HG02678 (cell line): Measurements from ENCODE around the gene RAB12.
"Not testable (repeated sequence)": the region's sequence is repeated elsewhere in the genome, so short reads cannot be mapped to it uniquely, and the experiment has no call there.

ENCODE experiments used
- ATAC-seq: cut with Tn5 transposase; IDR thresholded peaks from one replicate; pipeline ENCODE4 v1.9.1; 2021; ENCODE audit warnings: mild to moderate bottlenecking, moderate library complexity; ENCODE audit not compliant: unreplicated experiment

The RAB12 gene

GRCh38 chr18:8611916-8612576 lies 2.8 kb downstream of the RAB12 start:
- no peak for ATAC-seq

DNA sequence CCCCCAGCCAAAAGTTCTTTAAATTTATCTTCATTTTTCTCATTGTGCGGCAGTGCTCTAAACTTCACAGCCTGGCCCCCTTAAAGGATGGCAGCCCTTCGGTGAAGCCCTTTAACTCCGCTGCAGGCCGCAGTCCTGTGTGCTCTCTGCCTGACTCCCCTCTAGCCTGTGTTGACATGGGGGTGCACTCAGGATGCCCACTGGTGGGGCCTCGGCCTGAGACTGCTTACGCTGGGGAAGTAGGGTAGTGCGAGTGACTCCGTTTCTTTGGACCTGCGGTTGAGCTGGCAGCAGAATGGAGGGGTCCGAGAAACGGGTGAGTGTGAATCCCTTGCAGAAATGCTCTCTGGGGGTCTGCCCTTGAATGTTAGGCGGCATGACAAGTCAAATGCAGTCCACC lies 5.6 kb downstream of the RAB12 start:
- ATAC-seq: no peak

GRCh38 chr18:8615397-8616027 lies 6.3 kb downstream of the RAB12 start:
- ATAC-seq: no peak

DNA sequence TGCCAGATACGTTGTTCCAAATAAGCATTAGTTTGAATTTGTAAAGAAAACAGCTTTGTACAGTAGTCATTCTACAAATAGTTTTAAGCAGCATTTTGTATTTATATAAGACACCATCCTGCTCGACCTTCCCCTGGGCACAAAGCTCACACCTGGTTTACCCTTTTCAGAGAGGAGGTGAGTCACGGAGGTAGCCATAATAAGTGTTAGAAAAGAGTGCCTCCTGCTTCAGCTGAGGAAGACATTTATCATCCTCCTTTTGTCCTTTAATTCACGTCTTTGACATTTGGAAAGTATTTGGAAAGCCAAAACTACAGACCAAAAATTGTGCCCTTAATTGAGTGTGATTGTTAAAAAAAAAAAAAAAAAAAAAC lies 6.8 kb downstream of the RAB12 start:
- no peak for ATAC-seq

- no peak for ATAC-seq
Observed at GRCh38 chr18:8617907-8618306, 8.7 kb downstream of the RAB12 start.

DNA sequence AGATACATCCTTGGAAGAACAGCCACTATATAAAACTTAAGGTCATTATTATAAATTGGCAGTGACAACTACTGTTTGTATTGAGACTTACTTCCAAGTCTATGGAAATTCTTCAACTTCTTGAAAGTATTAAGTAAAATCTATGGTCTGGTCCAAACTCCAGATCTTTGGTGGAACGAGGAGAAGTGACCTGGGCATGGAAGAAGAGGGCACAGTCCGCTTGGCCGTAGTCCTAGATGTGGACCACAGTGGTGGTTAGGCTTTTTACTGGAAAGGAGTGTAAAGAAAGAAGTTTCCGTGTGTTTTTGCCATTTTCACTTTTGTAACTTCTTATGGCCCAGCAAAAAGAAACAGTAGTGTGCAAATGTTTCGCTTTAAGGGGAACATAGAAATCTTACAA lies 9.8 kb downstream of the RAB12 start:
- ATAC-seq: no peak

DNA sequence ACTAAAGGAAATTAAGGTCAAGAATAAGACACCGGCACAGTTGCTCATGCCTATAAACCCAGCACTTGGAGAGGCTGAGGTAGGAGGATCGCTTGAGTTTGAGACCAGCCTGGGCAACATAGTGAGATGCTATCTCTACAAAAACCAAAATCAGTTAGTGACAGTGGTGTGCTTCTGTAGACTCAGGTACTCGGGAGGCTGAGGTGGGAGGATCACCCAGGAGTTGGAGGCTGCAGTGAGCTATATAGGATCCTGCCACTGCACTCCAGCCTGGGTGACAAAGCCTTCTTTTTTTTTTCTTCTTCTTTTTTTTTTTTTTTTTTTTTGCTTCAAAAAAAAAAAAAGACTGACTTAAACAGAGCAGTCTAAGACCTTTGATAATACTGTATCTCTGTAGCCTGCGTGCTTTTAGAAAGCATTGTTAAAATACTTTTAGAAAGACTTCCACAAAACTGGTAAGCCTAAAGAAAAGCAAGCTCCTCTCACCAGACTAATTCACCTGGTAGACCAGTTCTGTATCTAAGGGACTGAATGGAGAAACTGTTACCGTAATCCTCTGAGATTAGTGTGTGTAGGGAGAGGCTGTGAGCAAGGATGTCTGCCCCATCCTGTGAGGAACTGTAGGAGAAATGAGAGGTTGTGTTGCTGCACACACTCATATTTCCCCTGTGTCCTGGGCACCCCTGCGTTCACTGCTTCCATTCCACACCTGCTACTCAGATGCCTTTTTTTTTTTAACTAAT lies 10.8 kb downstream of the RAB12 start:
- ATAC-seq: no peak

DNA sequence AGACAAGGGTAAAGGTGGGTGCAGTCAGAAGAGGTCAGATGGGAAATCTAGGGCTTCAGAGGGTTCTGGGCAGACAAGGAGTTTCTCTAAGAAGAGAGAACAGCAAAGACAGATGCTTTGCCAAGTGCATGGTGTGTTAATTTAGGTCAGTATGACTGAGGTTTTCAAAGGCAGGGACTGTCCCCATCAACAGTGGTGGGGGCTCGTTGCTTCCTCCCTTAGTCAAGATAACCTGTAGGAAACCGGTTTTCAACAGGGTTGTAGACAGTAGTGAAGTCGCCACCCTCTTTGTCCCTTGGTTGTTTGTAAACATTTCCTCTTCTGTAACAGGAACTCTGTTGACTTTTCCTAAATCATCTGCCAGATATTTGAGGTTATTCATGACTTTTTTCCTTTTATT lies 11.6 kb downstream of the RAB12 start:
- no peak for ATAC-seq

GRCh38 chr18:8622625-8623024 lies 13.4 kb downstream of the RAB12 start:
- not testable (repeated sequence) for ATAC-seq

GRCh38 chr18:8623549-8624106 lies 14.4 kb downstream of the RAB12 start:
- ATAC-seq: peak; percentile 80

- ATAC-seq: no peak
Observed at GRCh38 chr18:8625461-8626092, 16.3 kb downstream of the RAB12 start.

GRCh38 chr18:8626414-8627106 lies 17.3 kb downstream of the RAB12 start:
- no peak for ATAC-seq

- ATAC-seq: no peak
Observed at GRCh38 chr18:8627107-8627472, 17.9 kb downstream of the RAB12 start.

- ATAC-seq: no peak
Observed at GRCh38 chr18:8627540-8627939, 18.3 kb downstream of the RAB12 start.

GRCh38 chr18:8629602-8630001 lies 20.4 kb downstream of the RAB12 start:
- ATAC-seq: no peak

DNA sequence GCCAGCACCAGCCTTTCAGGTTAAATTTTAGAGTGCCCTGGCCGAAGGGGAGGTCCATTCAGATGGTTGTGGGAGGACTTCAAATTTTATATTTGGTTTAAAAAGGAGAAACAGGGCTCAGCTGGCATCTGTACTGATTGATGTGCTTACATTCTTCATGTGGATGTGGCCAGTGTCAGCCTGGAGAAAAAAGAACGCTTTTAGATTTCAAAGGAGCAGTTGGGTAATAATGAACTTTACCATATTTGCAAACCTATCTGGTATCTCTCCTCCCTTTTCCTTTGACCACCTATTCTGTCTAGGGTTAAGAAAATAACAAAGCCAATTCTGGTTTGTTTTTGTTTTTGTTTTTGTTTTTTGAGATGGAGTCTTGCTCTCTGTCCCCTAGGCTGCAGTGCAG lies 21.3 kb downstream of the RAB12 start:
- no peak for ATAC-seq

GRCh38 chr18:8631265-8631664 lies 22.0 kb downstream of the RAB12 start:
- no peak for ATAC-seq

DNA sequence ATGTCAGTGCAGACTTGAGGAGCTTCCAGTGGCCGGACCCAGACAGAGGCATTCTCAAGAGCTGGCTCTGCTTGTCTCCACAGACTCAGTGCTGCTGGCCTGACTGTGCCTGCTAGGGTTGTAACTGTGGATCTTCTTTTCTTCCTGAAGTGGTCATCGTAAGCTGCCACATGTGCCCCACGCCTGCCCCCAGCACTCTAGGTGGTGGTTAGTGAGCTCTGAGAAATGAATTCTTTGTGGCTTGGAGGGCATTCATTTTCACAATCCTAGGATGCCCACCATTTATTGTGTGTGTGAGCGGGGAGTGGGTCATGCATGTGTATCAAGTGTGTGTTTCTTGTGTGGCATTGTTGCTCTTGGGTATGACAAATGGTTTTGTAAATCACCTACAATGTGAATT lies 23.1 kb downstream of the RAB12 start:
- ATAC-seq: no peak

DNA sequence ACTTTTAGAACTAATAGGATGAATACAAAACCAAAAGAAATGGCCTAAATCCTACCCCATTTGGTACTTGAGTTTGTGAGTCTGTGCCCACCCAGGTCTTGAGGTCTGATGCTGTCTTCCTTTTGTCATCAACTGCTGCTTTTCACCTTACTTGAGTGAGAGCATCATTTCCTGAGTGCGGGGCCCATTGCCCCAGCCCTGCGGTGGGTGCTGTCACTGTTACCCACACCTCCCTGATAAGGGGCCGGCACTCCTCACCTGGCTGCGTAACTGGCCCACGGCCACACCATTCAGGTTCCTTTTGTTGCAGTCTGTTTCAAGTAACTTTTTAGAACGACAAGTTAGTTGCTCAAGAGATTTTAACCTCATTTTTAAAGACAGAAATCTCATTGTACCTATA lies 25.3 kb downstream of the RAB12 start:
- no peak for ATAC-seq

GRCh38 chr18:8635087-8635486 lies 25.9 kb downstream of the RAB12 start:
- no peak for ATAC-seq

DNA sequence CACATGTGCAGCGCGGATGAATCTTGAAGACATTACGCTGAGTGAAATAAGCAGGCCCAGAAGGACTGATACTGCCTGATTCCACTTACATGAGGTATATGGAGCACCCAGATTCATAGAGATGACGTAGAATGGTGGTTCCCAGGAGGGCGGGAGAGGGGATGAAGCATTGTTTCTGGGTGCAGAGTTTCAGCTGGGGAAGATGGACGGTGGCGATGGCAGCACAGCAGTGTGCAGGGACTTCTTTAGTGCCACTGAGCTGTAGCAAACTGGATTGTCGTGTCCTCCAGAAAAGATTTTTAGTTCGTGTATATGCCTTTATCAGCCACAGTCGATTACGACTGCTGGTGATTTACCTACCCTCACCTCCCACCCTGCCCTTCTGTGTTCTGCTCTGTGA lies 30.5 kb downstream of the RAB12 start:
- ATAC-seq: no peak
